ENCODE results near the gene SPATA21. TPM values are rescaled to one million over a fixed set of nuclear protein-coding genes. Genes with fewer than 3 reads are reported as not detected.
"Not testable (repeated sequence)": the region's sequence is repeated elsewhere in the genome, so short reads cannot be mapped to it uniquely, and the experiment has no call there.

The SPATA21 gene
- total RNA-seq, 1 experiment from 2014 or later = not detected

GRCh38 chr1:16484931-16485330 is 47.7 kb upstream of the SPATA21 start:
- H3K4me3 ChIP-seq (ENCODE audit: low read length) = no peak overlapping the region
- no peak for TF ChIP-seq EZH2phosphoT487 (IDR thresholded peaks at IDR 0.05; ENCODE audit: borderline replicate concordance, low read length)
- TF ChIP-seq CTCF (conservative IDR thresholded peaks at IDR 0.05; ENCODE audit: low read depth, low read length) = no peak
- TF ChIP-seq EZH2 (IDR thresholded peaks at IDR 0.05; ENCODE audit: low read length, unreplicated experiment) = no peak
- intact Hi-C loops (cut with micrococcal nuclease) = no loop called here
- H3K9ac ChIP-seq (ENCODE audit: low read length) = no peak overlapping the region
- POLR2A ChIA-PET (ENCODE audit: unreplicated experiment) = no interaction called here
- H2AFZ ChIP-seq (ENCODE audit: low read length) = no peak overlapping the region
- no peaks in the 10 kb centered on the region for H3K79me2 ChIP-seq (ENCODE audit: low read length)
- H3F3A ChIP-seq (ENCODE audit: low read length, unreplicated experiment) = no peaks in the 10 kb centered on the region
- H3K27me3 ChIP-seq (ENCODE audit: low read length) = no peaks in the 10 kb centered on the region
- no peaks in the 10 kb centered on the region for H3K9me3 ChIP-seq (ENCODE audit: low read length)
- H3K36me3 ChIP-seq (ENCODE audit: low read depth, low read length) = no peaks in the 10 kb centered on the region
- no peaks in the 10 kb centered on the region for H4K20me1 ChIP-seq (ENCODE audit: low read length)
- no peaks in the 10 kb centered on the region for H3K4me1 ChIP-seq (ENCODE audit: insufficient read depth, low read length)
- H3K4me2 ChIP-seq (ENCODE audit: low read length) = no peak overlapping the region
- CTCF ChIA-PET = no interaction called here
- DNase-seq = no peak
- no peak for ATAC-seq
- H3K9me2 ChIP-seq (replicated peaks; ENCODE audit: low read length) = no peaks in the 10 kb centered on the region
- no peak overlapping the region for H3K27ac ChIP-seq (ENCODE audit: low read length)
- BruUV-seq (replicated peaks) = no TSS peak

- Histone ChIP-seq H3K27me3 (ENCODE audit: low read length) (no peaks in the 10 kb centered on the region), H3F3A (ENCODE audit: low read length, unreplicated experiment) (no peaks in the 10 kb centered on the region), H2AFZ (ENCODE audit: low read length) (no peak overlapping the region), H3K4me3 (ENCODE audit: low read length) (no peak overlapping the region), H4K20me1 (ENCODE audit: low read length) (no peaks in the 10 kb centered on the region), H3K4me2 (ENCODE audit: low read length) (no peak overlapping the region), H3K36me3 (ENCODE audit: low read depth, low read length) (no peaks in the 10 kb centered on the region), H3K9me3 (ENCODE audit: low read length) (no peaks in the 10 kb centered on the region), H3K9ac (ENCODE audit: low read length) (no peak overlapping the region), H3K9me2 (replicated peaks; ENCODE audit: low read length) (no peaks in the 10 kb centered on the region), H3K79me2 (ENCODE audit: low read length) (no peaks in the 10 kb centered on the region), H3K27ac (ENCODE audit: low read length) (no peak overlapping the region), H3K4me1 (ENCODE audit: insufficient read depth, low read length) (no peaks in the 10 kb centered on the region)
- ATAC-seq (no peak), DNase-seq (no peak)
- BruUV-seq (replicated peaks) = no TSS peak
- TF ChIP-seq EZH2 (IDR thresholded peaks at IDR 0.05; ENCODE audit: low read length, unreplicated experiment) (no peak), CTCF (conservative IDR thresholded peaks at IDR 0.05; ENCODE audit: low read depth, low read length) (no peak), EZH2phosphoT487 (IDR thresholded peaks at IDR 0.05; ENCODE audit: borderline replicate concordance, low read length) (no peak)
- intact Hi-C loops (cut with micrococcal nuclease) = no loop called here
- ChIA-PET CTCF (no interaction called here), POLR2A (ENCODE audit: unreplicated experiment) (no interaction called here)
These were observed 47.2 kb upstream of the SPATA21 start for GRCh38 chr1:16484501-16484835.

- H3K4me1 ChIP-seq (ENCODE audit: insufficient read depth, low read length); H3K9me3 ChIP-seq (ENCODE audit: low read length); H3K4me2 ChIP-seq (ENCODE audit: low read length); H3K9ac ChIP-seq (ENCODE audit: low read length); H3K27ac ChIP-seq (ENCODE audit: low read length); H2AFZ ChIP-seq (ENCODE audit: low read length); H3K36me3 ChIP-seq (ENCODE audit: low read depth, low read length); H3F3A ChIP-seq (ENCODE audit: low read length, unreplicated experiment); intact Hi-C loops (cut with micrococcal nuclease); BruUV-seq (replicated peaks); ATAC-seq; CTCF ChIA-PET; H3K9me2 ChIP-seq (replicated peaks; ENCODE audit: low read length); H4K20me1 ChIP-seq (ENCODE audit: low read length); H3K27me3 ChIP-seq (ENCODE audit: low read length); DNase-seq; H3K79me2 ChIP-seq (ENCODE audit: low read length); POLR2A ChIA-PET (ENCODE audit: unreplicated experiment); H3K4me3 ChIP-seq (ENCODE audit: low read length): not testable (repeated sequence)
These were observed 46.6 kb upstream of the SPATA21 start for GRCh38 chr1:16483639-16484500.

- POLR2A ChIA-PET (ENCODE audit: unreplicated experiment); H3K4me3 ChIP-seq (ENCODE audit: low read length); ATAC-seq; H3K4me2 ChIP-seq (ENCODE audit: low read length); H3K4me1 ChIP-seq (ENCODE audit: insufficient read depth, low read length); H3K36me3 ChIP-seq (ENCODE audit: low read depth, low read length); H3K27ac ChIP-seq (ENCODE audit: low read length); H2AFZ ChIP-seq (ENCODE audit: low read length); CTCF ChIA-PET; H3K27me3 ChIP-seq (ENCODE audit: low read length); DNase-seq; H4K20me1 ChIP-seq (ENCODE audit: low read length); H3K79me2 ChIP-seq (ENCODE audit: low read length); BruUV-seq (replicated peaks); H3F3A ChIP-seq (ENCODE audit: low read length, unreplicated experiment); H3K9me2 ChIP-seq (replicated peaks; ENCODE audit: low read length); intact Hi-C loops (cut with micrococcal nuclease); H3K9ac ChIP-seq (ENCODE audit: low read length); H3K9me3 ChIP-seq (ENCODE audit: low read length): not testable (repeated sequence)
These were observed 45.9 kb upstream of the SPATA21 start for GRCh38 chr1:16483146-16483545.

Measured in PC-3 (cell line).